GM12878 (cell line): Measurements from ENCODE around the gene FSTL1. TPM values are rescaled to one million over a fixed set of nuclear protein-coding genes. Genes with fewer than 3 reads are reported as not detected.

Experiments
- CHD1 ChIP-seq: IDR thresholded peaks from 2 replicates; pipeline ENCODE4 v1.6.1; 2012; ENCODE audit warnings: low read depth, low read length, improper control_type of control experiment
- CHD4 ChIP-seq: fragments of 200-600 bp; sonication (generic); IDR thresholded peaks from 2 replicates; pipeline ENCODE4 v1.6.1; 2016; ENCODE audit warnings: mild to moderate bottlenecking
- CREM ChIP-seq: IDR thresholded peaks from 2 replicates; pipeline ENCODE4 v1.6.1; 2014; ENCODE audit warnings: antibody characterized with exemption, low read depth
- FOS ChIP-seq: IDR thresholded peaks from 3 replicates; pipeline ENCODE4 v1.6.1; 2011; ENCODE audit warnings: borderline replicate concordance; ENCODE audit not compliant: insufficient read length; ENCODE audit errors: extremely low read depth
- IKZF1 ChIP-seq: fragments of 450-650 bp; conservative IDR thresholded peaks from 2 replicates; pipeline ENCODE4 v1.6.1; 2017; ENCODE audit warnings: antibody characterized with exemption, mild to moderate bottlenecking
- IRF3 ChIP-seq: fragments of 450-650 bp; IDR thresholded peaks from 2 replicates; pipeline ENCODE4 v1.6.1; 2014; ENCODE audit warnings: mild to moderate bottlenecking
- IRF5 ChIP-seq: fragments of 450-650 bp; IDR thresholded peaks from 2 replicates; pipeline ENCODE4 v1.6.1; 2017; ENCODE audit warnings: borderline replicate concordance
- MEF2A ChIP-seq: IDR thresholded peaks from 2 replicates; pipeline ENCODE4 v1.6.1; 2011; ENCODE audit warnings: low read depth, mild to moderate bottlenecking, low read length, moderate library complexity; ENCODE audit not compliant: insufficient read depth
- MEF2B ChIP-seq: fragments of 450-650 bp; IDR thresholded peaks from 2 replicates; pipeline ENCODE4 v1.6.1; 2018; ENCODE audit warnings: mild to moderate bottlenecking, moderate library complexity; ENCODE audit not compliant: partially characterized antibody, poor library complexity, severe bottlenecking
- MTA3 ChIP-seq: IDR thresholded peaks from 2 replicates; pipeline ENCODE4 v1.6.1; 2012; ENCODE audit warnings: low read length, inconsistent platforms, borderline replicate concordance
- MXI1 ChIP-seq: fragments of 150-350 bp; IDR thresholded peaks from 2 replicates; pipeline ENCODE4 v1.6.1; 2011; ENCODE audit warnings: low read depth, mild to moderate bottlenecking, inconsistent platforms, low read length, improper control_type of control experiment
- NFIC ChIP-seq: IDR thresholded peaks from 2 replicates; pipeline ENCODE4 v1.6.1; 2012; ENCODE audit warnings: low read depth, mild to moderate bottlenecking, inconsistent platforms, low read length, moderate library complexity
- POLR2AphosphoS2 ChIP-seq: IDR thresholded peaks from 2 replicates; pipeline ENCODE4 v1.6.1; 2011; ENCODE audit warnings: low read depth, mild to moderate bottlenecking, low read length, improper control_type of control experiment, moderate library complexity
- RAD21 ChIP-seq: IDR thresholded peaks from 2 replicates; pipeline ENCODE4 v1.6.1; 2011; ENCODE audit warnings: mild to moderate bottlenecking, low read depth, low read length, moderate library complexity; ENCODE audit not compliant: insufficient read depth
- RB1 ChIP-seq: fragments of 450-650 bp; formaldehyde crosslinking; IDR thresholded peaks from 2 replicates; pipeline ENCODE4 v1.6.1; 2017; ENCODE audit warnings: mild to moderate bottlenecking, borderline replicate concordance
- STAT3 ChIP-seq: IDR thresholded peaks from 2 replicates; pipeline ENCODE4 v1.6.1; 2011; ENCODE audit warnings: low read depth, low read length, improper control_type of control experiment
- USF2 ChIP-seq: IDR thresholded peaks from 2 replicates; pipeline ENCODE4 v1.6.1; 2011; ENCODE audit warnings: low read depth, low read length, improper control_type of control experiment, borderline replicate concordance
- YBX1 ChIP-seq: fragments of 450-650 bp; IDR thresholded peaks from 2 replicates; pipeline ENCODE4 v1.6.1; 2016; ENCODE audit warnings: antibody characterized with exemption
- YY1 ChIP-seq: IDR thresholded peaks from 2 replicates; pipeline ENCODE4 v1.6.1; 2011; ENCODE audit warnings: low read depth, mild to moderate bottlenecking, low read length
- ZBED1 ChIP-seq: IDR thresholded peaks from 2 replicates; pipeline ENCODE4 v1.6.1; 2016; ENCODE audit warnings: borderline replicate concordance
- ZNF592 ChIP-seq: fragments of 450-650 bp; IDR thresholded peaks from 2 replicates; pipeline ENCODE4 v1.6.1; 2017; ENCODE audit warnings: mild to moderate bottlenecking, moderate library complexity
- ZZZ3 ChIP-seq: IDR thresholded peaks from 2 replicates; pipeline ENCODE4 v1.6.1; 2011; ENCODE audit warnings: low read depth; ENCODE audit not compliant: control insufficient read depth, insufficient read length
- polyA plus RNA-seq, 11 experiments: library from polyadenylated mRNA; depleted of rRNA in 4 of 11; unstranded in 6 of 11; stranded (reverse) in 5 of 11; fragments of >200 nt; fragmentation: Nextera tagmentation in 4 of 11; fragmentation: Illumina TruSeq in 1 of 11; extraction: Ambion mirVana in 4 of 11; extraction: Trizol in 1 of 11; gene quantifications; 1 replicate in 1 of 11; 2 replicates in 10 of 11; pipeline versions ENCODE4 v1.2.1 to v1.2.3, GENCODE V29; 2011 to 2016; ENCODE audit warnings: inconsistent platforms in 2 of 11, missing spikeins in 2 of 11, low read depth in 1 of 11
- total RNA-seq, 4 experiments: library from RNA; depleted of rRNA in 3 of 4; stranded (reverse); fragments of >200 nt in 3 of 4; fragmentation: Illumina TruSeq in 1 of 4; extraction: Trizol in 1 of 4; gene quantifications; 2 replicates each; pipeline versions ENCODE4 v1.2.1 to v1.2.3, GENCODE V29; 2013 to 2021
- TF ChIP-seq, protein P1 (sequence below): IDR thresholded peaks from 2 replicates; pipeline ENCODE4 v1.6.1; 2011; ENCODE audit warnings: borderline replicate concordance, low read depth, mild to moderate bottlenecking, moderate library complexity, mixed read lengths, low read length; ENCODE audit not compliant: insufficient read depth; ENCODE audit errors: extremely low read length

FSTL1 gene
- total and polyA plus RNA-seq, 10 of the 15 experiments (the other 5 are each of a cell fraction or from before 2014, with no cell fraction given) = 0.06 to 1.7 (median 0.32) TPM; not detected in 4

- TF ChIP-seq FOS (peak; percentile 24), ZNF592 (no peak), YY1 (no peak), RB1 (no peak), CHD4 (no peak), CREM (0 out of 2 replicates have a peak, but pooled peaks have one; percentile 27), MEF2A (no peak), IRF3 (no peak), STAT3 (no peak), MXI1 (peak; percentile 39; the same call in 1 of the 2 replicates), ZZZ3 (no peak), MTA3 (no peak), IRF5 (no peak), USF2 (no peak), NFIC (no peak), IKZF1 (peak; percentile 58), MEF2B (no peak), RAD21 (peak; percentile 85), CHD1 (no peak), ZBED1 (no peak), POLR2AphosphoS2 (no peak), YBX1 (no peak)
- TF ChIP-seq, protein P1, sequence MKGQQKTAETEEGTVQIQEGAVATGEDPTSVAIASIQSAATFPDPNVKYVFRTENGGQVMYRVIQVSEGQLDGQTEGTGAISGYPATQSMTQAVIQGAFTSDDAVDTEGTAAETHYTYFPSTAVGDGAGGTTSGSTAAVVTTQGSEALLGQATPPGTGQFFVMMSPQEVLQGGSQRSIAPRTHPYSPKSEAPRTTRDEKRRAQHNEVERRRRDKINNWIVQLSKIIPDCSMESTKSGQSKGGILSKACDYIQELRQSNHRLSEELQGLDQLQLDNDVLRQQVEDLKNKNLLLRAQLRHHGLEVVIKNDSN = no peak
Observed at GRCh38 chr3:120417272-120417911, 33.4 kb downstream of the FSTL1 start (continued).
